ENCODE measurements around the gene NUDT21.

Gene NUDT21

DNA sequence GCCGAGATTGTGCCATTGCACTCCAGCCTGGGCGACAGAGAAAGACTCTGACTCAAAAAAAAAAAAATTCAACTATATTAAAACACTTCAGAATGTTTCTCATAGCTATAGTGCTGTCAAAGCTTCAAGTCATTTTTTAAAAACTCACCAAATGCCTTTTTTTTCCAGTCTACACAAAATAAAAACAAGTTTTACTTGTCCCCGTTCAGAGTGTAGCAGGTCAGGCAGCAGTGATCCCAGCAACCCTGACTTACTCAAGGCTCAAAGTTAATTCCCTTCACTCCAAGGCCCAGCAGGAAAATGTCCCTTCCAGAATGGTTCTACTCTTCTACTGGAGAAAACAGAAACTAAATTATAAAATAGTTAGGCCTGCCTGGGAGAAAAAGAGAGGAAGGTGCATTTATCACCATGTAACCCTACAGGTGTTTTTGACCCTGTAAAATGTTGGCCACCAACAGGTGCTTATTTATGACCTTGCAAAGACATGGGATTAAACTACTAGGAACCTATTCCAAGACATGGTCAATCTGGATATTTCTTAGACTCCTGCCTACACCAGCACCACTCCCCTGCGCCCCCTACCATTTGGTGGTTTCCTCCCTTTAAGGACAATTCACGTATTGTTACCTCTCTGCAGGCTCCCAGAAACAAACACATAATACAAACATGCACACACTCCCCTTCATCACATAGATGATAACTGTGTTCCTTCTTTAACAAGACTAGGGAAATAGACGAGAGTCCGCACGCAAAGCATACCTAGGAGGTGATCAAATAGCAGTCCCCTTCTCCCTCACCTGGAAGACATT, 31.2 kb downstream of the NUDT21 start:
- H3K4me3 ChIP-seq (ENCODE audit: low read depth, low read length): no peak overlapping the region
- TF ChIP-seq, protein P1, sequence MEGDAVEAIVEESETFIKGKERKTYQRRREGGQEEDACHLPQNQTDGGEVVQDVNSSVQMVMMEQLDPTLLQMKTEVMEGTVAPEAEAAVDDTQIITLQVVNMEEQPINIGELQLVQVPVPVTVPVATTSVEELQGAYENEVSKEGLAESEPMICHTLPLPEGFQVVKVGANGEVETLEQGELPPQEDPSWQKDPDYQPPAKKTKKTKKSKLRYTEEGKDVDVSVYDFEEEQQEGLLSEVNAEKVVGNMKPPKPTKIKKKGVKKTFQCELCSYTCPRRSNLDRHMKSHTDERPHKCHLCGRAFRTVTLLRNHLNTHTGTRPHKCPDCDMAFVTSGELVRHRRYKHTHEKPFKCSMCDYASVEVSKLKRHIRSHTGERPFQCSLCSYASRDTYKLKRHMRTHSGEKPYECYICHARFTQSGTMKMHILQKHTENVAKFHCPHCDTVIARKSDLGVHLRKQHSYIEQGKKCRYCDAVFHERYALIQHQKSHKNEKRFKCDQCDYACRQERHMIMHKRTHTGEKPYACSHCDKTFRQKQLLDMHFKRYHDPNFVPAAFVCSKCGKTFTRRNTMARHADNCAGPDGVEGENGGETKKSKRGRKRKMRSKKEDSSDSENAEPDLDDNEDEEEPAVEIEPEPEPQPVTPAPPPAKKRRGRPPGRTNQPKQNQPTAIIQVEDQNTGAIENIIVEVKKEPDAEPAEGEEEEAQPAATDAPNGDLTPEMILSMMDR (IDR thresholded peaks at IDR 0.05; ENCODE audit: low read depth, low read length): no peak

DNA sequence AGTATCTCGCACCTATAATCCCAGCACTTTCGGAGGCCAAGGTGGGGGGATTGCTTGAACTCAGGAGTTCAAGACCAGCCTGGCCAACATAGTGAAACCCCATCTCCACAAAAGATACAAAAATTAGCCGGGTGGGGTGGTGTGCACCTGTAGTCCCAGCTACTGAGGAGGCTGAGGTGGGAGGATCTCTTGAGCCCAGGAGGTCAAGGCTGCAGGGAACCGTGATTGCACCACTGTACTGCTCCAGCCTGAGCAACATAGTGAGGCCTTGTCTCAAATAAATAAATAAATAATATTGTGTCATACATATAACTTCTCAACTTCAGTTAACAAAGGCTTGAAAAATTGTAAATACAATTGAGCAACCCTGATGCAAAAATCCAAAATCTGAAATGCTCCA, 34.0 kb downstream of the NUDT21 start:
- TF ChIP-seq, protein P1 (IDR thresholded peaks at IDR 0.05; ENCODE audit: low read depth, low read length): no peak
- no peak overlapping the region for H3K4me3 ChIP-seq (ENCODE audit: low read depth, low read length)

DNA sequence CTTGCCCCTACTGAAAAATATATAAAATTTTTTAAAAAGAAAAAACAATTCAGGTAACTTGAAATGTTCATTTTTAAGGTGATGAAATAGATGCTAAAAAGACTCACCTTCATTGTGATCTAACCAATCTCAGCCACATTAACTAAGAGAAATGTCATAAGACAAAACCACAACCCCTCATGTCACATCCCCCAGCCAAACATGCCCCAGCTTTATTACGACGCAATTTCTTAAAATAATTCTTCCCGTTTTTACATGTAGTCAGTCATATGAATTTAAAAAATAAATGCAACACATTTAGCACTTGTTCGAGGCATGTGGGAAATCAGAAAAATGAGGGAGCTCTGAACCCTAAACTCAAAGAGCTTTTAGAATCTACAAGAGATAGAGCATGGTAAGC, 35.3 kb downstream of the NUDT21 start:
- TF ChIP-seq, protein P1 (IDR thresholded peaks at IDR 0.05; ENCODE audit: low read depth, low read length): no peak
- H3K4me3 ChIP-seq (ENCODE audit: low read depth, low read length): no peak overlapping the region

DNA sequence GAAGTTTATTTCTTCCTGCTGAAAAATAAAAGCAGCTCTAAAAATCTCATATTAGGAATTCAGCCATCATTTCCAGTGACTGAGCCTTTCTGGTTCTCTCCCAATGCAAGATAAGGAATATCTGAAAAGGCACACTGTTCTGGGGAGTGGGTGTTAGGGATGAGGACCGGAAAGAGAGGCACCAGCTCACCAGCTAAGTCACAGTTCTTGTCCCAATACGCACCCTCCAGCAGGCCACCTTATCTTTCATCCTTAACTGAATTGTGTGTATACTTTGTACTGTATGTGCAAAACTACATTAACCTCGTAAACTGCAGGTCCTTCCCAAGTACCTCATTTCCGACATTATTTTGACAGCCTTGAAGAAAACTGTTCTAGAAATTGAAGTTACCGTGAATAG, 36.8 kb downstream of the NUDT21 start:
- TF ChIP-seq, protein P1 (IDR thresholded peaks at IDR 0.05; ENCODE audit: low read depth, low read length): no peak
- H3K4me3 ChIP-seq (ENCODE audit: low read depth, low read length): no peak overlapping the region

DNA sequence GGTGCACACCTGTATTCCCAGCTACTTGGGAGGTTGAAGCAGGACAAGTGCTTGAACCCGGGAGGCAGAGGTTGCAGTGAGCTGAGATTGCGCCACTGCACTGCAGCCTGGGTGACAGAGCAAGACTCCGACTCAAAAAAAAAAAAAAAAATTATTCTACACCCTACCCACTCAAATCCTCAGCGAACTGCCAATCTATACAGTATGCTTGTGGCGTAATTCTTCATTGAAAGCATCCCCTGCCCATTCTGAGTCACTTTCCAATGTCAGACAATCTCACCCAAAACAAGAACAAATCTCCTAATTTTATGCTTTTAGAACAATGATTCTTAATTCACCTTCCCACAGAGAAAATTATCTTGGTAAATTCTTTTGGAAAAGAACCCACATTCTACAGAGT, 37.8 kb downstream of the NUDT21 start:
- TF ChIP-seq, protein P1 (IDR thresholded peaks at IDR 0.05; ENCODE audit: low read depth, low read length): no peak
- no peak overlapping the region for H3K4me3 ChIP-seq (ENCODE audit: low read depth, low read length)

DNA sequence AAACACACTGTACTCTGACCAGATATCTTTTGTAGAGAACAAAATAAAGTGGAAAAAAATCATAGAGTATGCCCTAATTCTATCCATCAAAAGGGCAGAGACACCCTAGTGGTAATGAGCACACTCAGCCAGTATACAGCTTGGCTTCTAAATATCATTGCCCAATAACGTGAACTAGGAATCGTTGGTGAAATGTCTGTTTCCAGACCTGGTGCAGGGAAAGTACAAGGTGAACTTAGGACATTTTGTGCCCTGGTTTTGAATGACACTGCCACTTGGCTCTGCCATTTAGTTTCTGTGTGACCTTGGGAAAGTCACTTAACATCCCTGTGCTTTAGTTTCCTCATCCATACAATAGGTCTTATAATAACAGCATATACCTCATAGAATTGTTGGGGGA, 39.5 kb downstream of the NUDT21 start:
- no peak overlapping the region for H3K4me3 ChIP-seq (ENCODE audit: low read depth, low read length)
- TF ChIP-seq, protein P1 (IDR thresholded peaks at IDR 0.05; ENCODE audit: low read depth, low read length): no peak

DNA sequence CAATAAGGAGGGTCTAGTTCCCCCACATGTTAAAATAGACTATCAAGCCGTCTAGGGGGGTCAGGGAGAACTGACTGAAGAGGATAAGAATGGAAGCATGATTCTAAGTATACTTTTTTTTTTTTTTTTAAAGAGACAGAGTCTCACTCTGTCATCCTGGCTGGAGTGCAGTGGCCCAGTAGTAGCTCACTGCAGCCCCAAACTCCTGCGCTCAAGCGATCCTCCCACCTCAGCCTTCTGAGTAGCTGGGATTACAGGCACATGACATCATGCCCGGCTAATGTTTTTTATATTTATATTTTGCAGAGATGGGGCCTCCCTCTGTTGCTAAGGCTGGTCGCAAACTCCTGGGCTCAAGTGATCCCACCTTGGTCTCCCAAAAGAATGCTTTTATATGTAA, 40.0 kb downstream of the NUDT21 start:
- TF ChIP-seq, protein P1 (IDR thresholded peaks at IDR 0.05; ENCODE audit: low read depth, low read length): no peak
- no peak overlapping the region for H3K4me3 ChIP-seq (ENCODE audit: low read depth, low read length)

Data from WI38 (cell line).